Parathyroid adenoma (tissue), 2 donors: ENCODE results near the gene MRGPRG.

Experiments used
- H2AFZ ChIP-seq: fragments of 300-600 bp; sonication (generic); one replicate; pipeline ENCODE4 v1.7.0; 2017; ENCODE audit warnings: antibody characterized with exemption, mild to moderate bottlenecking
- H3K27ac ChIP-seq: fragments of 300-600 bp; sonication (generic); one replicate; pipeline ENCODE4 v1.7.0; 2017
- H3K27me3 ChIP-seq: fragments of 300-600 bp; sonication (generic); one replicate; pipeline ENCODE4 v1.7.0; 2017; ENCODE audit warnings: low read length; ENCODE audit not compliant: control insufficient read depth, insufficient read depth
- H3K36me3 ChIP-seq: fragments of 300-600 bp; sonication (generic); one replicate; pipeline ENCODE4 v1.7.0; 2017; ENCODE audit warnings: low read length; ENCODE audit not compliant: control insufficient read depth, insufficient read depth
- H3K4me1 ChIP-seq: fragments of 300-600 bp; sonication (generic); one replicate; pipeline ENCODE4 v1.7.0; 2017; ENCODE audit warnings: control low read depth
- H3K4me2 ChIP-seq: fragments of 300-600 bp; sonication (generic); one replicate; pipeline ENCODE4 v1.7.0; 2017; ENCODE audit warnings: low read length
- H3K4me3 ChIP-seq: fragments of 300-600 bp; sonication (generic); one replicate; pipeline ENCODE4 v1.7.0; 2017; ENCODE audit warnings: low read depth, low read length
- H3K79me2 ChIP-seq: fragments of 300-600 bp; sonication (generic); one replicate; pipeline ENCODE4 v1.7.0; 2017; ENCODE audit warnings: control low read depth
- H3K9ac ChIP-seq: fragments of 300-600 bp; sonication (generic); one replicate; pipeline ENCODE4 v1.7.0; 2017; ENCODE audit warnings: mild to moderate bottlenecking
- H3K9me3 ChIP-seq: fragments of 300-600 bp; sonication (generic); one replicate; pipeline ENCODE4 v1.7.0; 2017; ENCODE audit warnings: low read length; ENCODE audit not compliant: control insufficient read depth
- TF ChIP-seq, protein P1 (sequence below): fragments of 300-600 bp; sonication (generic); IDR thresholded peaks from one replicate; pipeline ENCODE4 v1.7.0; 2017; ENCODE audit warnings: antibody characterized with exemption, mild to moderate bottlenecking
- donor health status: primary hyperparathyroidism.

Gene MRGPRG

DNA sequence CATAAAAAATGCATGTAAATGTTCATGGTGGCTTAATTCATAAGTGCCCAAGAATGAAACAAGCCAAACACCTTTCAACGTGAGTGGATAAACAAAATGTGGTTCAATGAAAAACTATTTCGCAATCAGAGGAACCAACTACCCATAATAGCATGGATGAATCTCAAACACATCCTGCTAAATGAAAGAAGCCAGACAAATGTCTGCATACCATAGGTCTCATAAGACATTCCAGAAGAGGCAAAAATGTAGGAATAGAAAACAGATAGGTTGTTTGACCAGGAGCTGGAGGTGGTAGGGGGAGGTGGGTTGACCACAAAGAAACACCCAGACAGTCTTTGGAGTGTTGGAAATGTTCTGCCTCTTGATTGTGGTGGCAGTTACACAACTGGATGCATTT is 40.3 kb downstream of the MRGPRG start:
- H3K4me3 ChIP-seq: no peak overlapping the region
- H3K27ac ChIP-seq: no peak overlapping the region
- TF ChIP-seq, protein P1, sequence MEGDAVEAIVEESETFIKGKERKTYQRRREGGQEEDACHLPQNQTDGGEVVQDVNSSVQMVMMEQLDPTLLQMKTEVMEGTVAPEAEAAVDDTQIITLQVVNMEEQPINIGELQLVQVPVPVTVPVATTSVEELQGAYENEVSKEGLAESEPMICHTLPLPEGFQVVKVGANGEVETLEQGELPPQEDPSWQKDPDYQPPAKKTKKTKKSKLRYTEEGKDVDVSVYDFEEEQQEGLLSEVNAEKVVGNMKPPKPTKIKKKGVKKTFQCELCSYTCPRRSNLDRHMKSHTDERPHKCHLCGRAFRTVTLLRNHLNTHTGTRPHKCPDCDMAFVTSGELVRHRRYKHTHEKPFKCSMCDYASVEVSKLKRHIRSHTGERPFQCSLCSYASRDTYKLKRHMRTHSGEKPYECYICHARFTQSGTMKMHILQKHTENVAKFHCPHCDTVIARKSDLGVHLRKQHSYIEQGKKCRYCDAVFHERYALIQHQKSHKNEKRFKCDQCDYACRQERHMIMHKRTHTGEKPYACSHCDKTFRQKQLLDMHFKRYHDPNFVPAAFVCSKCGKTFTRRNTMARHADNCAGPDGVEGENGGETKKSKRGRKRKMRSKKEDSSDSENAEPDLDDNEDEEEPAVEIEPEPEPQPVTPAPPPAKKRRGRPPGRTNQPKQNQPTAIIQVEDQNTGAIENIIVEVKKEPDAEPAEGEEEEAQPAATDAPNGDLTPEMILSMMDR: no peak
- no peak overlapping the region for H2AFZ ChIP-seq
- H3K4me1 ChIP-seq: no peaks in the 10 kb centered on the region
- H3K4me2 ChIP-seq: no peak overlapping the region
- no peaks in the 10 kb centered on the region for H3K9me3 ChIP-seq
- no peaks in the 10 kb centered on the region for H3K27me3 ChIP-seq
- H3K79me2 ChIP-seq: no peaks in the 10 kb centered on the region
- no peaks in the 10 kb centered on the region for H3K36me3 ChIP-seq
- H3K9ac ChIP-seq: no peak overlapping the region

- H3K4me1 ChIP-seq: no peaks in the 10 kb centered on the region
- no peak overlapping the region for H3K4me3 ChIP-seq
- no peaks in the 10 kb centered on the region for H3K9me3 ChIP-seq
- no peaks in the 10 kb centered on the region for H3K36me3 ChIP-seq
- H2AFZ ChIP-seq: no peak overlapping the region
- TF ChIP-seq, protein P1: no peak
- H3K27me3 ChIP-seq: no peaks in the 10 kb centered on the region
- H3K4me2 ChIP-seq: no peak overlapping the region
- no peaks in the 10 kb centered on the region for H3K79me2 ChIP-seq
- no peak overlapping the region for H3K9ac ChIP-seq
- no peak overlapping the region for H3K27ac ChIP-seq
Measured at GRCh38 chr11:3177931-3178330, 40.7 kb downstream of the MRGPRG start.

DNA sequence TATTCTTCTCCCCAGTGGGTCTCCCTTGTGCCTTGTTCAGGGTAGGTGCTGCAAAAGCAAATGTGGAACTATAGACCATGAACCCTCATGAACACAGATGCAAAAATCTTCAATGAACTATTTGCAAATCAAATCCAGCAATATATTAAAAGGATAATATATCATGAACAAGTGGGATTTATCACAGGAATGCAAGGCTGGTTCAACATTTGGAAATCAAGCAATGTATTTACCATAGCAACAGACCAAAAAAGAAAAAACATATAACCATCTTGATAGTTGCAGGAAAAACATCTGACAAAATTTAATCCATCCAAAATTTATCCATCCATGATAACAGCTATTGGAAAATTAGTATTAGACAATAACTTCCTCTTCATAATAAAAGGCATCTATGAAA is 42.1 kb downstream of the MRGPRG start:
- Histone ChIP-seq H3K27ac (no peak overlapping the region), H3K4me3 (no peak overlapping the region), H3K4me1 (no peaks in the 10 kb centered on the region), H3K9ac (no peak overlapping the region), H2AFZ (no peak overlapping the region), H3K4me2 (no peak overlapping the region), H3K79me2 (no peaks in the 10 kb centered on the region), H3K36me3 (no peaks in the 10 kb centered on the region), H3K27me3 (no peaks in the 10 kb centered on the region), H3K9me3 (no peaks in the 10 kb centered on the region)
- TF ChIP-seq, protein P1: no peak

GRCh38 chr11:3175194-3175593 is 43.4 kb downstream of the MRGPRG start:
- H3K79me2 ChIP-seq: no peaks in the 10 kb centered on the region
- no peaks in the 10 kb centered on the region for H3K9me3 ChIP-seq
- TF ChIP-seq, protein P1: no peak
- no peak overlapping the region for H3K27ac ChIP-seq
- no peak overlapping the region for H3K4me2 ChIP-seq
- no peaks in the 10 kb centered on the region for H3K36me3 ChIP-seq
- H3K4me1 ChIP-seq: no peaks in the 10 kb centered on the region
- no peak overlapping the region for H3K4me3 ChIP-seq
- H2AFZ ChIP-seq: no peak overlapping the region
- H3K27me3 ChIP-seq: no peaks in the 10 kb centered on the region
- no peak overlapping the region for H3K9ac ChIP-seq

GRCh38 chr11:3174387-3174786 is 44.2 kb downstream of the MRGPRG start:
- no peaks in the 10 kb centered on the region for H3K79me2 ChIP-seq
- H3K4me2 ChIP-seq: no peak overlapping the region
- TF ChIP-seq, protein P1: no peak
- H3K4me3 ChIP-seq: no peak overlapping the region
- no peaks in the 10 kb centered on the region for H3K9me3 ChIP-seq
- peaks cover 4% of the 10 kb centered on the region for H3K4me1 ChIP-seq
- H2AFZ ChIP-seq: no peak overlapping the region
- no peaks in the 10 kb centered on the region for H3K36me3 ChIP-seq
- no peak overlapping the region for H3K27ac ChIP-seq
- H3K27me3 ChIP-seq: no peaks in the 10 kb centered on the region
- H3K9ac ChIP-seq: no peak overlapping the region
